GM19397 (cell line): Measurements from ENCODE around the gene BCL11B.

Experiments
- ATAC-seq: cut with Tn5 transposase; IDR thresholded peaks from one replicate; pipeline ENCODE4 v1.9.1; 2021; ENCODE audit warnings: mild to moderate bottlenecking, moderate library complexity; ENCODE audit not compliant: unreplicated experiment

The BCL11B gene

GRCh38 chr14:99169776-99170356 is 102.1 kb downstream of the BCL11B start:
- no peak for ATAC-seq

- ATAC-seq: no peak
Observed at GRCh38 chr14:99168330-99168729, 103.7 kb downstream of the BCL11B start.

- ATAC-seq: no peak
Observed at GRCh38 chr14:99166506-99166905, 105.5 kb downstream of the BCL11B start.

- no peak for ATAC-seq
Observed at GRCh38 chr14:99164712-99165111, 107.3 kb downstream of the BCL11B start.

GRCh38 chr14:99163446-99163845 is 108.6 kb downstream of the BCL11B start:
- no peak for ATAC-seq

GRCh38 chr14:99159341-99160340 is 112.4 kb downstream of the BCL11B start:
- no peak for ATAC-seq

GRCh38 chr14:99158646-99159165 is 113.3 kb downstream of the BCL11B start:
- no peak for ATAC-seq

- no peak for ATAC-seq
Observed at GRCh38 chr14:99158150-99158549, 113.8 kb downstream of the BCL11B start.

- ATAC-seq: no peak
Observed at GRCh38 chr14:99157676-99158075, 114.3 kb downstream of the BCL11B start.

GRCh38 chr14:99157246-99157645 is 114.8 kb downstream of the BCL11B start:
- ATAC-seq: no peak

GRCh38 chr14:99156814-99157213 is 115.2 kb downstream of the BCL11B start:
- no peak for ATAC-seq

- ATAC-seq: no peak
Observed at GRCh38 chr14:99156090-99156425, 115.9 kb downstream of the BCL11B start.

GRCh38 chr14:99155173-99156089 is 116.6 kb downstream of the BCL11B start:
- ATAC-seq: no peak

GRCh38 chr14:99150236-99150635 is 121.8 kb downstream of the BCL11B start:
- no peak for ATAC-seq

- ATAC-seq: no peak
Observed at GRCh38 chr14:99148861-99149610, 123.0 kb downstream of the BCL11B start.

- no peak for ATAC-seq
Observed at GRCh38 chr14:99148131-99148530, 123.9 kb downstream of the BCL11B start.

GRCh38 chr14:99147366-99147740 is 124.6 kb downstream of the BCL11B start:
- no peak for ATAC-seq

GRCh38 chr14:99146616-99147365 is 125.2 kb downstream of the BCL11B start:
- ATAC-seq: no peak

- ATAC-seq: no peak
Observed at GRCh38 chr14:99145307-99145706, 126.7 kb downstream of the BCL11B start.

GRCh38 chr14:99143793-99144192 is 128.2 kb downstream of the BCL11B start:
- ATAC-seq: no peak
